Hepatocyte (in vitro differentiated cells): ENCODE results near the gene ARL15.

Experiments used
- CTCF ChIP-seq: fragments of 200-600 bp; sonication (generic); IDR thresholded peaks from 2 replicates; pipeline ENCODE4 v1.5.1; 2016; ENCODE audit warnings: antibody characterized with exemption, mild to moderate bottlenecking; ENCODE audit not compliant: poor library complexity
- EZH2phosphoT487 ChIP-seq: fragments of 200-600 bp; sonication (generic); IDR thresholded peaks from one replicate; pipeline ENCODE4 v1.6.1; 2018; ENCODE audit warnings: antibody characterized with exemption, mild to moderate bottlenecking, low read depth, moderate library complexity; ENCODE audit not compliant: unreplicated experiment, severe bottlenecking

GRCh38 chr5:54289769-54290168 is 20.6 kb downstream of the ARL15 start:
- TF ChIP-seq CTCF (no peak), EZH2phosphoT487 (no peak)
